Measurements from ENCODE around the gene VPS13D. TPM values are rescaled to one million over a fixed set of nuclear protein-coding genes. Genes with fewer than 3 reads are reported as not detected.

VPS13D gene
- total and polyA plus RNA-seq, 10 donors: 10.1 to 108 (median 86.3) TPM

DNA sequence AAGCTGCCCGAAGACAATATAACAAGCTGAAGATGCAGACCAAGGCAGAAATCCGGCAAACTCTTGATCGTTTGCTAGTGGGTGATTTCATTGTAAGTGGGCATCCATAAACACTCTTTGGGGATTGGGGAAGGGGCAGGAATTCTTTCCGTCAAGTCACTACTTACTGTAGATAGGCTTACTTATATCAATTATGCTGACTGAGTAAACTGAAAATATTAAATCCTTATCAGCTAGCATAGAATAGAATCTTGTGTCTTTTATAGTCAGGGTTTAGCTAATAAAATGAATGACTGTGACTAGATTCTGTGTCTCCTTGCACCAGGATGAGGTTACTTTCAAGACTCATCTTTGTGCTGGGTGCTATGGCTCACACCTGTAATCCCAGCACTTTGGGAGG lies 41.2 kb downstream of the VPS13D start:
- intact Hi-C loops (cut with DNase I; ENCODE audit: low total_unique reads): loop anchor here (10.0 kb wide), 2 partner anchors 114 to 384 kb away; no protein-coding TSS in a partner anchor
- TF ChIP-seq, protein P1, sequence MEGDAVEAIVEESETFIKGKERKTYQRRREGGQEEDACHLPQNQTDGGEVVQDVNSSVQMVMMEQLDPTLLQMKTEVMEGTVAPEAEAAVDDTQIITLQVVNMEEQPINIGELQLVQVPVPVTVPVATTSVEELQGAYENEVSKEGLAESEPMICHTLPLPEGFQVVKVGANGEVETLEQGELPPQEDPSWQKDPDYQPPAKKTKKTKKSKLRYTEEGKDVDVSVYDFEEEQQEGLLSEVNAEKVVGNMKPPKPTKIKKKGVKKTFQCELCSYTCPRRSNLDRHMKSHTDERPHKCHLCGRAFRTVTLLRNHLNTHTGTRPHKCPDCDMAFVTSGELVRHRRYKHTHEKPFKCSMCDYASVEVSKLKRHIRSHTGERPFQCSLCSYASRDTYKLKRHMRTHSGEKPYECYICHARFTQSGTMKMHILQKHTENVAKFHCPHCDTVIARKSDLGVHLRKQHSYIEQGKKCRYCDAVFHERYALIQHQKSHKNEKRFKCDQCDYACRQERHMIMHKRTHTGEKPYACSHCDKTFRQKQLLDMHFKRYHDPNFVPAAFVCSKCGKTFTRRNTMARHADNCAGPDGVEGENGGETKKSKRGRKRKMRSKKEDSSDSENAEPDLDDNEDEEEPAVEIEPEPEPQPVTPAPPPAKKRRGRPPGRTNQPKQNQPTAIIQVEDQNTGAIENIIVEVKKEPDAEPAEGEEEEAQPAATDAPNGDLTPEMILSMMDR (IDR thresholded peaks at IDR 0.05 in 8 of 11, conservative IDR thresholded peaks at IDR 0.05 in 3 of 11): no peak
- TF ChIP-seq POLR2AphosphoS5 (IDR thresholded peaks at IDR 0.05): no peak
- no peak for TF ChIP-seq POLR2A (IDR thresholded peaks at IDR 0.05)
- 95 to 97% (median 96%) methylated on average over 4 of the region's 4 CpGs for WGBS, 5 donors
- Histone ChIP-seq H3K4me1 (no peaks in the 10 kb centered on the region), H3K27ac (no peak overlapping the region), H3K4me3 (no peak overlapping the region), H3K27me3 (replicated peaks in 1 of 7) (no peaks in the 10 kb centered on the region), H3K9me3 (no peaks in the 10 kb centered on the region), H3K36me3 (peaks cover 6 to 100% (median 89%) of the 10 kb centered on the region in 6 donors)
- DNase-seq: no peak

DNA sequence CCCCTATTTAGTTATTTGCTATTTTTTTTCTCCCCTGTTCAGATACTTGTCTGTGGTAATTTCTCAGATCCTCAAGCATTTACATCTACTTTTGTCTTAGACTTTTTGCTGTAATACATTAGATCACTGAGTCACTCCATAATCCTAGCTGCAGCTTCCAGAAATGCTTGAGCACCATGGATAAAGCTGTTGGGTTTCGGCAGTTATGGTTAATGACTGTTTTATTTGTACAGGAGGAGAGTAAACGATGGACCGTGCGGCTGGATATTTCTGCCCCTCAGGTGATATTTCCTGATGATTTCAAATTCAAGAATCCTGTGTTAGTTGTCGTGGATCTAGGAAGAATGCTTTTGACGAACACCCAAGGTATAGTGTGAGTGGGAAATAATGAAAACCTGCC lies 42.9 kb downstream of the VPS13D start:
- intact Hi-C loops (cut with DNase I; ENCODE audit: low total_unique reads): loop anchor here (10.0 kb wide), 2 partner anchors 112 to 382 kb away; no protein-coding TSS in a partner anchor
- H3K36me3 ChIP-seq: peaks cover 6 to 100% (median 93%) of the 10 kb centered on the region in 6 donors
- H3K4me3 ChIP-seq: no peak overlapping the region
- H3K4me1 ChIP-seq: peaks cover 0 to 2% (median 0%) of the 10 kb centered on the region in 6 donors
- H3K27ac ChIP-seq: no peak overlapping the region
- WGBS, 5 donors: 94 to 97% (median 96%) methylated on average over 6 of the region's 6 CpGs
- DNase-seq: no peak
- TF ChIP-seq POLR2A (IDR thresholded peaks at IDR 0.05): no peak
- TF ChIP-seq POLR2AphosphoS5 (IDR thresholded peaks at IDR 0.05): no peak
- TF ChIP-seq, protein P1 (IDR thresholded peaks at IDR 0.05 in 8 of 11, conservative IDR thresholded peaks at IDR 0.05 in 3 of 11): no peak
- H3K27me3 ChIP-seq (replicated peaks in 1 of 7): no peaks in the 10 kb centered on the region
- no peaks in the 10 kb centered on the region for H3K9me3 ChIP-seq

DNA sequence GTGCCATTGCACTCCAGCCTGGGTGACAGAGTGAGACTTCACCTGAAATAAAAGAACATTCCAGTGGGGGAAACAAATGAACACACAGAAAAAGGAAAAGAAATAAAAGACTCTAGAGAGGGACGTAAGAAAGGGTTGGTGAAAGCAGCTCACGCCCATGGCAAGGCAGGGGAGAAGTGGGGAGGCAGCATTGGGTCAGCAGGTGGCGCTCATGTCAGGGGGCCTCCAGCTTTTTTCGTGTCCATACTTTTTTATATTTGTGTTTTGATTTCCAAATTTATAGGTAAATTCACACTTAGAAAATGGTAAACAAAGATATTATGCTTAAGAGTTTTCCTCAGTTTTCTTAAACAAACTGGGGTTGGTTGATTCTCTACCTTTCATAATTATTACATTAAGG lies 45.5 kb downstream of the VPS13D start:
- Histone ChIP-seq H3K27me3 (replicated peaks in 1 of 7) (no peaks in the 10 kb centered on the region), H3K4me1 (peaks cover 0 to 7% (median 0%) of the 10 kb centered on the region in 6 donors), H3K9me3 (no peaks in the 10 kb centered on the region), H3K36me3 (peaks cover 3 to 100% (median 86%) of the 10 kb centered on the region in 6 donors), H3K27ac (no peak overlapping the region), H3K4me3 (no peak overlapping the region)
- 64 to 84% (median 75%) methylated on average over 4 of the region's 4 CpGs for WGBS, 5 donors
- no peak for TF ChIP-seq POLR2A (IDR thresholded peaks at IDR 0.05)
- TF ChIP-seq, protein P1 (IDR thresholded peaks at IDR 0.05 in 8 of 11, conservative IDR thresholded peaks at IDR 0.05 in 3 of 11): peak in 10 of 11 experiments; percentile 10 to 75 (median 55)
- DNase-seq: no peak
- intact Hi-C loops (cut with DNase I; ENCODE audit: low total_unique reads): loop anchor here (10.0 kb wide), 2 partner anchors 109 to 379 kb away; no protein-coding TSS in a partner anchor

DNA sequence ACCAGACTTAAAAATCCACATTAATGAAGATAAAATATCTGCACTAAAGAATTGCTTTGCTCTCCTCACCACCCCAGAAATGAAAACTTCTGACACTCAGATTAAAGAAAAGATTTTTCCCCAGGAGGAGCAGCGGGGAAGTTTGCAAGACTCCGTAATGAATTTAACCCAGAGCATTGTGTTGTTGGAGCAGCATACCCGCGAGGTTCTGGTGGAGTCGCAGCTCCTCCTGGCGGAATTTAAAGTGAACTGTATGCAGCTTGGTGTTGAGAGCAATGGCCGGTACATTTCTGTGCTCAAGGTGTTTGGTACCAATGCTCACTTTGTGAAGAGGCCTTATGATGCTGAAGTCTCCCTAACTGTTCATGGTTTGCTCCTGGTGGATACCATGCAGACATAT lies 46.4 kb downstream of the VPS13D start:
- TF ChIP-seq POLR2AphosphoS5 (IDR thresholded peaks at IDR 0.05) (no peak), POLR2A (IDR thresholded peaks at IDR 0.05) (no peak)
- TF ChIP-seq, protein P1 (IDR thresholded peaks at IDR 0.05 in 8 of 11, conservative IDR thresholded peaks at IDR 0.05 in 3 of 11): peak in 8 of 11 experiments; percentile 29 to 47 (median 37)
- 81 to 91% (median 85%) methylated on average over 7 of the region's 7 CpGs for WGBS, 5 donors
- peaks cover 0 to 7% (median 0%) of the 10 kb centered on the region in 6 donors for H3K4me1 ChIP-seq
- H3K27ac ChIP-seq: no peak overlapping the region
- H3K36me3 ChIP-seq: peaks cover 0 to 100% (median 83%) of the 10 kb centered on the region in 6 donors
- intact Hi-C loops (cut with DNase I; ENCODE audit: low total_unique reads): loop anchor here (10.0 kb wide), 2 partner anchors 109 to 379 kb away; no protein-coding TSS in a partner anchor
- no peaks in the 10 kb centered on the region for H3K27me3 ChIP-seq (replicated peaks in 1 of 7)
- no peak overlapping the region for H3K4me3 ChIP-seq
- H3K9me3 ChIP-seq: no peaks in the 10 kb centered on the region
- DNase-seq: no peak
